NCI-H146 treated with DMSO at 0.1 percent for 48 hours (cell line): ENCODE results near the gene CBLL1.

Experiments used
- DNase-seq: peaks from one replicate; lab custom pipeline; 2025; ENCODE audit not compliant: unreplicated experiment; lab: John Stamatoyannopoulos, UW

The CBLL1 gene, protein sequence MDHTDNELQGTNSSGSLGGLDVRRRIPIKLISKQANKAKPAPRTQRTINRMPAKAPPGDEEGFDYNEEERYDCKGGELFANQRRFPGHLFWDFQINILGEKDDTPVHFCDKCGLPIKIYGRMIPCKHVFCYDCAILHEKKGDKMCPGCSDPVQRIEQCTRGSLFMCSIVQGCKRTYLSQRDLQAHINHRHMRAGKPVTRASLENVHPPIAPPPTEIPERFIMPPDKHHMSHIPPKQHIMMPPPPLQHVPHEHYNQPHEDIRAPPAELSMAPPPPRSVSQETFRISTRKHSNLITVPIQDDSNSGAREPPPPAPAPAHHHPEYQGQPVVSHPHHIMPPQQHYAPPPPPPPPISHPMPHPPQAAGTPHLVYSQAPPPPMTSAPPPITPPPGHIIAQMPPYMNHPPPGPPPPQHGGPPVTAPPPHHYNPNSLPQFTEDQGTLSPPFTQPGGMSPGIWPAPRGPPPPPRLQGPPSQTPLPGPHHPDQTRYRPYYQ

DNA sequence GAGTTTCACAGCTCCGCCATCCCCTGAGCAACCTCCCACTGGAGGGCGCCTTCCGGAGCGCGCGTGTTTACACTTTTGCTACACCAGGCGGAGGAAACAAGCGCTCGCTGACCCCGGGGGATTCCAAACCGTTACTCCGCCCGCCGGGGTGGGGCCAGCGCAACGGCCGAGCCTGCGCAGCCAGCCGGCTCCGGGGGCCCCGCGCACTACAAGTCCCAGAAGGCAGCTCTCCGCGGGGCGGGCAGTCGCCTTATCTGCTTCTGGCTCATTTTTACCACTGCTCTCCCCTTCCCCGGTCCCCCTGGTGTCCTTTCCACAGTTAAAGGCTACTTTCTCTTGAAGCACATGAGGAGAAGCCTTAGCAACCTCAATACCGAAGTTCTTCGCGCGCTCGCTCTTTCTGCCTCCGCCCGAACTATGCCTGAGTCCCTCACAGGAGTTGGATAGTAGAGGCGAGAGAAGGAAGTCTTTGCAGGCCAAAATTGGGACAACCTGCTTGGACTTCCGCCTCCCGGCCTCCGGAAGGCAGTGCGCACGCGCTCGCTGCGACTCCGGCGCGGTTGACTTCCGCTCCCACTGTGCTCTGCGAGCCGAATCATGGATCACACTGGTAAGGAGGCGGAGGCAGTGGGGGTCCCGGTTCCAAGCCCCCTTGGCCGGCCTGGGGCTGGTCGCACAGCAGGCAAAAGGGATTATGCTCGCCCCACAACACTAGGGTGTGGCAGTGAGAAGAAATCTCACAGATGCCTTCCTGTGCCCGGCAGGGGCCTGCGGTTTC, at the start of gene CBLL1:
TSS of gene CBLL1 (plus strand) at position 576 of the 778 bp plus-strand sequence. CDS start at position 598, 22 bp downstream.
- DNase-seq = peak; percentile 92

DNA sequence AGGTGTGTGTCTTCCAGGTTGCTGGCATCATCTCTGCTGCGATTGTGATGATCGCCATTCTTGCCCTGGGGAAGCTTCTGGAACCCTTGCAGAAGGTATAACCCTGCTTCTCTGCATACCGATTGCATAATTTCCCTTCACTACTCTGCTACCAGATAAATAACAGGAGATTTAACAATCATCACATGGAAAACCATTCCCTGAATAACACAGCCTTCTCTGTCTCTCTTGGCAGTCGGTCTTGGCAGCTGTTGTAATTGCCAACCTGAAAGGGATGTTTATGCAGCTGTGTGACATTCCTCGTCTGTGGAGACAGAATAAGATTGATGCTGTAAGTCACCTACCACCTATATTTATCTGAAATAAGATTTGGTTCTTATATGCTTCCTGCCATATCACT, 49.6 kb upstream of the CBLL1 start:
- peak; percentile 22 for DNase-seq

DNA sequence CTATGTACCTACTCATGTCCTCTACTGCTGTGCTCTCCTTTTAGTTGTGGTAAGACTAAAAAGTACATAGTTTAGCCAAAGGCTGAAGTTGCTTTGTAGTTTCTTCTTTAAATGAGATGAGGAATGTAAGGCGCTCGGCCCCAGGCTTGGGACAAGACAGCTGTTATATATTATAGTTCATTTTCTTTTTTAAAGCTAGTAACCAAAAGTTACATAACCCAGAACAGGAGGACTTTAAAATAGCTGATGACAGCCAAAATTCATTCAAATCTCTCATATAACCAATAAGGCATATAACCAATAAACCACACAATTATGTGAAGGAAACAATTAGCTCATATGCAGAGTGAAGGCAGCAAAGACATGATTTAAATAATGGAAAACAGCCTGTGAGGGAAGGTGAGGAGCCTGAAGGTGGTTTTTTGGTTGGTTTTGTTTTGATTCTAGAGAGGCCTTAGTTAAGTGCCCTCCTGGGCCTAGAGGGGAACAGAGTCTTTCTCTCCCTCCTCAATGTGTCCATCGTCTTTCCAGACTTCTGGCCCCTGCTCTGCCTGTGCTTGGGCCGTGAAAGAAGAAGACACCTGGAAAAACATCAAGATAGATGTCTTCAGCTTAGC, 47.5 kb upstream of the CBLL1 start:
- no peak for DNase-seq

DNA sequence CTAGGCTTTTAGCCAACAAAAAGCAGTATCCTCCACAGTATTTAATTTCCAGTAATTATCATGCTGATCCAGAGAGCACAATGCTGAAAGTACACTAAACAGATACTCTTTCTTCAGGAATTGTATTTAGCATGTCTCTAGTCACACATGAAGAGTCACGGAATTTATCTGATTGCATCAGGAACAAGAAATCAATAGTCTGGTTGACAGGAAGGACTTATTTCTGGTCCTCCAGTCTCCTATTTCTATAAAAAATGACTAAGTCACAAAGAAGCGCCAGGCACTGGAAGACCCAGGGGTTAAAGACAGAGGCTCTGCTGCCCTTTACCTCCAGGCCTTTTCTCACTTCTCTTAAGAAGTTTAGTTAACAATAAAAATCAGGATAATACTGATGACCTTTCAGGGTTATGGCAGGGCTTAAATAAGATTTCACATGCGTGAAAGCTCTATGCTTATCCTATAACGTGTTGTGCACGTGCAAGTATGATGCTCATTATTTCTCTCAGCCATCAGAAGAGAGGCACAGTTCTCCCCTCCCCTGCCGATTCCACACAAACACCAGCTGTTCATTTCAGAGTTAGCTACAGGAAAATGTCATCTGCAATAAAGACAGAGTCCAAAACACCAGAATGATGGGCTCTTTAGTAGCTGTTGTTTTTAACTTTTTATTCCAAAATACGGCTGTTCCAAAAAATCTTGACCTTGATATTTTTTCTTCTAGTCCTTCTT, 46.5 kb upstream of the CBLL1 start:
- DNase-seq = peak; percentile 9

DNA sequence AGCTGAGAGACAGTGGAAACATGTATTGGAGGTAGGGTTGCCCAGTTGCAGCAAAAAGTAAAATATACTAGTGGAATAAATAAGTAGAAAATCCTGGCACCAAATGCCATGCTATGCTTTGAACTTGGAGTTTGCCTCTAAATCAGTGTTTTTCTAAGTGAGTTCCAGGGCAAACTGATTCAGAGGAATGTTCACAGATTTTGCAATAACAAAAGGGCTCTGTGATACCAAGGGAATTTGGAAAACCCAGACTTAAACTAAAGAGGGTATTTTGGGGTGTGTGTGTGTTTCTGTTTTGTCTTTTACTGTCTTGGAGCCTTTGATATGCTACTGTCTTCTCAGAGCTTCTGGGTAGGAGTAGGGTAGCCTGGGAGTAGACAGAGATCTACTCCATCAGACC, 43.4 kb upstream of the CBLL1 start:
- no peak for DNase-seq

DNA sequence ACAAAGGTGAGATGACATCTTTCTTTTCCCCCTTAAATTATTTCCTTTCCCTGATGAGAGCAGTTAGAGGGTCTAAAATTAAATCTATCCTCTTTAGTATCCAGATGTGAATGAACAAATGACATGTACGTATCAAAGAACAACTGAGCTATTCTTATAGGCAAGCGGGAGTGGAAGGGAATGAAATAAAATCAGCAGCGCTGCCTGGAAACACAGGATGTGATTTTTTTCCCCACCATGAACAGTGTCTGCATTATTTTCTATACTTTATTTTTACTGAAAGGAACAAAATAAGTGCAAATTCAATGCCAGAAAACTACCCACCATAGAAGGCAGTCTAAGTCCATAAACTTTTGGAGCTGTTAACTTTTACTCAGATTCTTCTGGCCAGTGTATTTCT, 42.8 kb upstream of the CBLL1 start:
- no peak for DNase-seq

DNA sequence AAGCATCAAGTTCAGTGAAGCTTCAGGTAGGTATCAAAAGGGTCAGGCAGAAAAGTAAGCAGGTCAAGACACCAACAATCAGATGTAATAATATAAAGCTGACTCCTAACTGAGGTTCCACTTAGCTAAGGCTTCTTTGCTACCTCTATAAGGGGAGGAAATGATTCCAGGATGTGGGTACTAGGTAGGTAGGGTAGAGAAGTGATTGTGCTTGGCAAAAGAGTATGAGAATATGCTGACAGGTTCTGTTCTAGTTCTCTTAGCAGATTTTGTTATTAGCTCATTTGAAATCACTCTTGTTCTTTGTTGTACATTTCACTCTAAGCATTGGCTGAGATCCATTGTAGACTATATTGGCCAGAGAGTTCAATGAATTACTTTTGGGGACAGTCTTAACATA, 40.7 kb upstream of the CBLL1 start:
- DNase-seq = no peak

DNA sequence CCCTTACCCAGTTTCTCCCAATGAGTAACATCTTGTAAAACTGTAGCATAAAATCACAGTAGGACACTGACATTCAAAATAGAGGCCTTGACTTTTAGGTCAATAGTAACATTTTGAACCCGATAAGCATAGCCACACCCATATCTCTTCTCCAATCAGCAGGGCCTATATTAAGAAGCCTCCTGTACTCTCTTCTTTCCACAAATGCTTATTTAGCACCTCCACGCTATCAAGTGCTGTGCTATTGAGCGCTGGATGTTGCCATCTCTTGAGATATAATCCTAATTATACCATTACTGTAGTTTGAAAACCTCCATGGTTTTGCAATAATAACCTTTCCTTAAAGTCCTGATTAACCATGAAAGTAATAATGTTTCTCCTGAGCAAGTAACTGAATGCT, 40.1 kb upstream of the CBLL1 start:
- DNase-seq = no peak

DNA sequence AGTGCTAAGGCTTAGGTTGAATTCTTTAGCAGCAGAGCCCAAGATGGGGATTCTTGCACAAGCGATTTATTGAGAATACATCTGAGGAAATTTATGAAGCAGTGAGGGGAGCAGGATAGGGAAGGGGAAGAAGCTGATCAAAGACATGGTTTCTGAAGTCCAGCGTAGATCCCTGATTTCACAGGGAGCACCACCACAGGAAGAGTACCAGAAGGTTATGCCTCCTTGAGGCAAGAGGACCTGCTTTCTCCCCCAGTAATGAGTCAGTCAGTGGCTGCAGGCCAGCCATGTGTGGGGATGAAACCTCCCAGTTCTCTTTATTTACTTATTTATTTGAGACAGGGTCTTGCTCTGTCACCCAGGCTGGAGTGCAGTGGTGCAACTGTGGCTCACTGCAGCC, 35.0 kb upstream of the CBLL1 start:
- no peak for DNase-seq

DNA sequence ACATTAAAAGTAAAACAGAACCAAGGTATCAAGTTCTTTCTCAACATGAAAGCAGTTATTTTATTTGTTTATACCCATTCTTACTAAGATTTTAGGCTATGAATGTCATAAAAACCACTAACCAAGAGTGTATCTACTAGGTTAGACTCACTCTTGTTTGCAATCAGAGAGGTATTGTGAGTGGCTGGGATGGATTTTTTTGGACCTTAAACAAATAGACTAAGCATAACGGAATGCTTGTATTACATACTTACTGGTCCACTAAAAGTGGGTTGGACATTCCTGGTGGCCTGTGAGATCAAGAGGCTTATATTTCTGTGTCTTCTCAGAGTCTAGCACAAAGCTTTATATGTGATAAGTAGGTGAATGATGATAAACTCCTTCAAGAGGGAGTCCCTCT, 32.6 kb upstream of the CBLL1 start:
- DNase-seq = no peak

DNA sequence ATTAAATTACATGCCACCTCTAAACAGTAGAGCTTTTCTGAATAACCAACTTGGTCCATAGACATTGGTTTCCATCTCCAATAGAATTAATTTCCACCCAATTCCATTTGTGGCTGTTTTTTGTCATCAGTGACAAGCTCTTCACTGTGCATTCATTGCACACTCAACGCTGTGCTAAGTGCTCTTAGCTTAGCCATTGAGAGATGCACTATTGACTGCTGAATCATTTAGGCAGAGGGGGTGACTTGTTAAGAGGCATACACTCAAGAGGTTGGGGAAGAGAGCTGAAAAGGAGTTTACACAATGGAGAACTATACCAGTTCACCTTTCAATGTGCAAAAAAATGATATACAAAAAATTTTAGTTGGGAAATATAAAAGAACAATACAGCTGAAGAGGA, 31.9 kb upstream of the CBLL1 start:
- DNase-seq = no peak

DNA sequence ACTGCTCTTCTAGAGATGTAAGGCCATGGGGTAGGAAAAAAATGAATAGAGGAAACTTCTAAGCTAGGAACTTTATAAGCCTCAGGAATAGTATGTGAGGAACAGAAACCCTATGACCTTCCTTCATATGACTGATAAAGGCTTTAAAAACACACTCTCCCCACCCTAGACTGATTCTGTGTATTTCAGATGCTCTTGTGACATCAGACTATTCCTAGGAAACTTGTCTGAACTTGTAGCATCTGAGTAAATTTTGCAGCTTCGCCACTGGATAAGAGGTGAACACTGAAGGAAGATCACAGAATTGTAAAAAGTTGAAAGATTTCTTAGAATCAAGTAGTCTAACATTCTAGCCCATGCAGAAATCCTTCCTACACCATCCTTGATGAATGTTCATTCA, 31.0 kb upstream of the CBLL1 start:
- DNase-seq = no peak

DNA sequence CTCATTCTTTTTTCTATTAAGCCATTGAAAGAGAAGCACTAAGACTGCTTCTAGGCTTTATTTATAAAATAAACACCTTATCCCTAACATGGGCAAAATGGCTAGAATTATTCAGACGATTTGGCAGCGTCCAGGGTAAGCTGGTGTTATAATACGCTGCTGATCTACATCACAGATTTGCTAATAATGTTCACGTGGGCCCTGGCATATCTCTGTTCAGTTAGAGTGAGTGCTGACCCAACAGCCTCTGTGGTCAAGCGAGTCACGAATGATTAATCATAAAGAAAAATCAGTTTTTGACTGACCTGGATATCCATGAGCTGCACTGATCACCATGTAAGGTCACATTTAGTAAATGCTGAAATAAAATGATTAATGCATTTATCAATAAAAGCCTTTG, 28.4 kb upstream of the CBLL1 start:
- DNase-seq = no peak

DNA sequence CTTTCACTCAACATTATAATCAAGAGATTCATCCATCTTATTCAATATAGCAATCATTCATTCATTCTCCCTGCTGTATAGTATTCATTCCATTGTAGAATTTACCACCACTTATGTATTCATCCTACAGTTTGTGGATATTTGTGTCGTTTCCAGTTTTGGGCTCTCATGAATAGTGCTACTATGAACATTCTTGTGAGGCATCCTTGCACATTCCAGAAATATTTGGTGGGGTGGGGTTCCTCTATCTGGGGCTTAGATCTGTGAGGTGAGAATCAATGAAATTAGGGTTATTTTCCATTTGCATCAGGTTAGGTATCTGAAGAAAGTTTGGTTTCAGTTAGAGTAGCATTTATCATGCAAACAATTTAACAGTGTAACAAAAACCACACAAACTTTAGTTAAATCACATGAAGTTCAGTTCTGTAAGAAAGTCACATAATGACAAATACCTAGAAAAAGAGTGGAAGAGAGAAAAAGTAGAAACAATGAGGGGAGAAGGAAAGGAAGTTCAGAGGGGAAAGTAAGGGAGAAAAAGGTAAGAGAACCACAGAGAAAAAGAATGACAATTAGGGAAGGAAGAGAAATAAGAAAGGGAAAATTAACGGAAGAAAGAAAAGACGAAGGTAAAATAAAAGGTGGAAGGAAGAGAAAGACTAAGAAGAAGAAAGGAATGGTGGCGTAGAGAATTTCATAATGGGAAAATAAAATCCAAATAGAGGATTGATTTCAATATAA, 25.3 kb upstream of the CBLL1 start:
- DNase-seq = no peak

DNA sequence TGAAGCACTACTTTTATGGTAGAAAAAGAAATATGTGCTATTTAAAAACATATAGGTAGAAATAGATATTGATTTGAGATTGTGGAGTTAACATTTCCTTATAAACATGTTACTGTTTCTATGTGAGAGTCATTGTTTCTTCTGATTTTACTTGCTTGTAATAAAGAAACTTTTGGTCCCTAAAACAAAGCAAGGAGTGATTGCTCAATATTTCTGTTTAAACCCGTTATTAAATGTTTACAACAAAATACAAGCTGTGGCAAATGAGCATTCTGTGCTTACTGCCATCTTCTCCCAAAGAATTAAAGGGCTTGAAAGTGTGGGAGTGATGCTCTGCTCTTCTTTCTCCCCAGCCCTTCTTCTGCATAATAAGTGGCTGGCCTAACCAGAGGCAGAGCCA, 22.7 kb upstream of the CBLL1 start:
- DNase-seq = no peak

DNA sequence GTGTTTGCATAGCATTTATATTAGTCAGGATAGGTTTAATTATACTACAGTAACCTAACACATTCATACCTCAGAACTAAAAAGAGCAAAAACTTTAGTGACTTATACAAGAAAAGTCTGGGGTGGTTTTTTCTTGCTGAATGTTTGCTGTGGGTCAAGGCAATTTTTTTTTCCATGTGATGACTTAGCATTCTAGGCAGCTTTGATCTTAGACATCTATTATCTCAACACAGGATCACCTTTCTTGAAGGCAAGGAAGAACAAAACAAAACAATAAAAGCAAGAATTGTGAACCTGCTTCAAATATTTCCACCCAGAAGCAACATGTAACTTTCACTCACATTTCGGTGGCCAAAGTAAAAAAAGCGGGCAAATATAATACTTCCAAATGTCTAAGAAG, 20.7 kb upstream of the CBLL1 start:
- no peak for DNase-seq

DNA sequence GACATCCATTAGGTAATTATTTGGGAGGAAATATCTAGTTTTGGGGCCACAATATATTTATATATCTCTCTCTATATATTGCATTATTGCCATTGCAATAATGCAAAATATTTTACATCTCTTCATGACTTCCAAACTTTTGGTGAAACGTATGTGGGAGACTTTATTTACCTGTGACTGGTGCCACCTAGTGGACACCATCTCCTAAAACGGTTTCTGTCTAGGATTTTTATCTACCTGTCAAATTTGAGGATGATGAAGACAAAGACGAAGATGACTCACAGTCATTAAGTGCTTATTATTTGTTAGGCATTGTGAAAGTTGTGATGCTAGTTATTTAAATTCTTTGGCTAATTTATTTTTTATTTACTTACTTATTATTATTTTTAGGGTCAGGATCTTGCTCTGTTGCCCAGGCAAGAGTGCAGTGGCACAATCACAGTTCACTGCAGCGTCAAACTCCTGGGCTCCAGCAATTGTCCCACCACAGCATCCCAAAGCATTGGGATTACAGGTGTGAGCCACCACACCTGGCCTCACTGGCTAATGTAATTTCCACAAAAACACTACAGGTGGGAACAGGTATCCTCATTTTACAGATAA, 18.7 kb upstream of the CBLL1 start:
- peak; percentile 27 for DNase-seq

DNA sequence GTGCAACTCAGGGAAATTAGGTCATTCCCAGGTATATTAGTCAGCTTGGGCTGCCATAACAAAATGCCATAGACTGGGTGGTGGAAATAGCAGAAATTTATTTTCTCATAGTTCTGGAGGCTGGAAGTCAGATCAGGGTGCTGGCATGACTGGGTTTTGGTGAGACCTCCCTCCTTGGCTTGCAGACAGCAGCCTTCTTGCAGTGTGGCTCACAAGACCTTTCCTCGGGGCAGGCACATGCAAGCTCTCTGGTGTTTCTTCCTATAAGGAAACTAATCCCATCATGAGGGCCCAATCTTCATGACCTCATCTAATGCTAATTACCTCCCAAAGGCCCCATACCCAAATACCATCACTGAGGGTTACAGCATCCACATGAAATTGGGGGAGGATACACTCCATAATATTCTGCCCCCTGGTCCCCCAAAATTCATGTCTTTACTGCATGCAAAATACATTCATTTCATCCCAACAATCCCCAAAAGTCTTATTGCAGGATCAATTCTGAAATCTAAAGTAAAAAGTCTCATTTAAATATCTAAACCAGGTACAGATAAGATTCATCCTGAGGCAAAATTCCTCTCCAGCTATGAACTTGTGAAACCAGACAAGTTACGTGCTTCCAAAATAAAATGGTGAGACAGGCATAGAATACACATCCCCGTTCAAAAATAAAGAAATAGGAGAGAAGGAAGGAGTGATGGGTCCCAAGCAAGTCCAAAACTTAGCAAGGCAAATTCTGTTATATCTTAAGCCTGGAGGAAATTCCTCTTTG, 17.4 kb upstream of the CBLL1 start:
- DNase-seq = no peak

DNA sequence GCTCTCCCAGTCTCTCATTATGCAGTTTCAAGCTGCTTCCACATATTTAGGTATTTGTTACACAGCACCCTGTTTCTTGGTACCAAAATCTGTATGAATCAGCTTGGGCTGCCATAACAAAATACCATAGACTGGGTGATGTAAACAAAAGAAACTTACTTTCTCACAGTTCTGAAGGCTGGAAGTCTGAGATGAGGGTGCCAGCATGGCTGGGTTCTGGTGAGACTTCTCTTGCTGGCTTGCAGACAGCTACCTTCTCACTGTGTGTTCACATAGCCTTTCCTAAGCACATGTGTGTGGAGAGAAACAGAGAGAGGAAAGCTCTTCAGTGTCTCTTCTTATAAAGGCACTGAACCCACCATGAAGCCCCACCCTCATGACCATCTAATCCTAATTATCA, 15.7 kb upstream of the CBLL1 start:
- DNase-seq = no peak
